ENCODE measurements around the gene KLLN. TPM values are rescaled to one million over a fixed set of nuclear protein-coding genes. Genes with fewer than 3 reads are reported as not detected.

The KLLN gene
- total and polyA plus RNA-seq, 2 of the 13 experiments (the other 11 are each of a cell fraction or from before 2014, with no cell fraction given): 0.08 to 0.44 TPM

GRCh38 chr10:87861953-87862678 is 1.2 kb downstream of the KLLN start (continued):
- TF ChIP-seq HMGXB3 (CRISPR knock-in tag; IDR thresholded peaks at IDR 0.05; ENCODE audit: borderline replicate concordance) (0 out of 2 replicates have a peak, but pooled peaks have one; percentile 83), ZNF629 (CRISPR knock-in tag; conservative IDR thresholded peaks at IDR 0.05) (peak; percentile 49), ELF4 (CRISPR knock-in tag; IDR thresholded peaks at IDR 0.05; ENCODE audit: borderline replicate concordance) (peak; percentile 85), TEF (CRISPR knock-in tag; IDR thresholded peaks at IDR 0.05) (peak; percentile 74), BATF2 (CRISPR knock-in tag; IDR thresholded peaks at IDR 0.05) (no peak), ZNF746 (CRISPR knock-in tag; IDR thresholded peaks at IDR 0.05) (peak; percentile 93), ZNF143 (CRISPR knock-in tag; IDR thresholded peaks at IDR 0.05) (peak; percentile 43; the same call in 1 of the 2 replicates), ZNF879 (CRISPR knock-in tag; IDR thresholded peaks at IDR 0.05) (0 out of 2 replicates have a peak, but pooled peaks have one; percentile 80), ZNF616 (CRISPR knock-in tag; IDR thresholded peaks at IDR 0.05; ENCODE audit: low read depth) (no peak), GATAD1 (CRISPR knock-in tag; IDR thresholded peaks at IDR 0.05) (peak; percentile 82), MTF2 (CRISPR knock-in tag; IDR thresholded peaks at IDR 0.05; ENCODE audit: borderline replicate concordance) (0 out of 2 replicates have a peak, but pooled peaks have one; percentile 29), ISX (CRISPR knock-in tag; conservative IDR thresholded peaks at IDR 0.05) (0 out of 2 replicates have a peak, but pooled peaks have one; percentile 69), NR1H2 (CRISPR knock-in tag; IDR thresholded peaks at IDR 0.05; ENCODE audit: borderline replicate concordance, low read depth) (peak; percentile 26; the same call in 1 of the 2 replicates), MTA1 (CRISPR knock-in tag; IDR thresholded peaks at IDR 0.05; ENCODE audit: borderline replicate concordance) (peak; percentile 66; the same call in 1 of the 2 replicates), TBP (CRISPR knock-in tag; IDR thresholded peaks at IDR 0.05) (0 out of 2 replicates have a peak, but pooled peaks have one; percentile 54), ZNF639 (CRISPR knock-in tag; conservative IDR thresholded peaks at IDR 0.05) (peak; percentile 100), ZKSCAN1 (IDR thresholded peaks at IDR 0.05; ENCODE audit: low read length) (0 out of 2 replicates have a peak, but pooled peaks have one; percentile 48), ZNF225 (CRISPR knock-in tag; IDR thresholded peaks at IDR 0.05) (peak; percentile 86; the same call in 1 of the 2 replicates), ZNF256 (CRISPR knock-in tag; conservative IDR thresholded peaks at IDR 0.05) (no peak; the same call in 1 of the 2 replicates), GLMP (CRISPR knock-in tag; IDR thresholded peaks at IDR 0.05; ENCODE audit: borderline replicate concordance) (no peak), MYC (CRISPR knock-in tag; IDR thresholded peaks at IDR 0.05; ENCODE audit: borderline replicate concordance) (peak; percentile 87)

Data from HepG2 (cell line).